Measurements from ENCODE around the gene MBOAT2.
"Not testable (repeated sequence)": the region's sequence is repeated elsewhere in the genome, so short reads cannot be mapped to it uniquely, and the experiment has no call there.

MBOAT2 gene

DNA sequence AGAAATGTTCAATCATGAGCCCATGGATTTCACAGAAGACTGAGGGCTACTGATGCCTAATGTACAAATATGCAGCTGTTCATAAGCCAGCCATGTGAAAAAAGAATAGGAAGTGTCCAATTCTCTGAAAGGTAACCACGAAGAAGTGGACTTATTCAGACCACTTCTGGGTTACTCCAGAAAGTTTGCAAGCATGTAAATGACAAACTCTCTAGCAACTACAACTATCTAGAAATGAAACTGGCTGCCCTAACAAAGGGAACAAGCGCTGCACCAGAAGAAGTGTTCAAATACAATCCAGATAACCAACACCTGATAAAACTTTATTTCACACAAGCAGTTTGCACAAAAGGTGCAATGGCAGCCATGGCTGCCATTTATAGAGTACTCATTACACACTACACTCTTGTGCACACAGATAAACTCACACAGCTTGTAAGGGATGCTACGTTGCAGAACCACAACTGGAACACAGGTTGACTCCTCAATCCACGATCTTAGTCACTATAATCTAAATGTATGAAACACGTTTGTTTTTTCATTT is 13.9 kb downstream of the MBOAT2 start:
- no peak for DNase-seq

GRCh38 chr2:8987410-8987809 is 16.1 kb downstream of the MBOAT2 start:
- DNase-seq, result no peak

- no peak for DNase-seq
Measured at GRCh38 chr2:8986327-8986976, 17.0 kb downstream of the MBOAT2 start.

GRCh38 chr2:8985561-8986326 is 17.7 kb downstream of the MBOAT2 start:
- no peak for DNase-seq

- DNase-seq, result no peak
Measured at GRCh38 chr2:8984855-8985254, 18.6 kb downstream of the MBOAT2 start.

GRCh38 chr2:8984157-8984556 is 19.3 kb downstream of the MBOAT2 start:
- no peak for DNase-seq

GRCh38 chr2:8983571-8983970 is 19.9 kb downstream of the MBOAT2 start:
- no peak for DNase-seq

DNA sequence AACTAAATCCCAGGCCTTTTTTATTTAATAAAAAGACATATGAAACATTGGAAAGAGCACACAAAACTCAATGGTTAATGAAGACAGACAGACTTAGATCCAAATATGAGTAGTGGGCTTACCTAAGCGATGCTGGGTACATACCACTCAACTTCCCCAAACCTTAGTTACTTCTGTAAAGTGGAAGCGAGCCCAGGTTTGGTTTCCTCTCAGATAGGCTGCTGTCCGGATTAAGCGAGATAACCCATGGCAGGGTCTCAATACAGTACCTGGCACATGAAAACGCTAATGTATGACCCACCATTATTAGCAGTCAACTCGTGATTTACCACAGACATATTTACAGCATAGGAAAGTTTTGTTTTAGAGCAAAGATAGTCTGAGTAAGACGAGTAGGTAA is 21.6 kb downstream of the MBOAT2 start:
- no peak for DNase-seq

DNA sequence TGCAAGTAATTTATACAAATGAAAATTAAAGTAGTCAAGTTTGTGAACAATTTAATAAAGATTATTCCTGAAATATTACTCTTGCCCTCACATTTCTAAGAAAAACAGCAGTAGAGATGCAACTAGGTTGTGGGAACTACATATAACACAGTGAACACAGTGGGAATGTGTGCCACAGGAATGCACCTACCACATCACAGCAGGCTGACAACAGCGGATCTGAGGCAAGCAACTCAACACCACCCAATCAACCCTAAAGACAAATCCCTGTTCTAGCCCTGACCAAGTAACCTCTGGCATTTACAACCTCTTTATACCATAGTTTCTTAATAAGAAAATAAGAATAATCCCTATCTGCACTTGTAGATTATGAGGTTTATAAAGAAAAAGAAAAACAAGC is 23.4 kb downstream of the MBOAT2 start:
- DNase-seq, result no peak

GRCh38 chr2:8977758-8978157 is 25.7 kb downstream of the MBOAT2 start:
- no peak for DNase-seq

- no peak for DNase-seq
Measured at GRCh38 chr2:8976442-8977259, 26.8 kb downstream of the MBOAT2 start.

- no peak for DNase-seq
Measured at GRCh38 chr2:8974016-8974415, 29.5 kb downstream of the MBOAT2 start.

- DNase-seq, result not testable (repeated sequence)
Measured at GRCh38 chr2:8973017-8973416, 30.5 kb downstream of the MBOAT2 start.

DNA sequence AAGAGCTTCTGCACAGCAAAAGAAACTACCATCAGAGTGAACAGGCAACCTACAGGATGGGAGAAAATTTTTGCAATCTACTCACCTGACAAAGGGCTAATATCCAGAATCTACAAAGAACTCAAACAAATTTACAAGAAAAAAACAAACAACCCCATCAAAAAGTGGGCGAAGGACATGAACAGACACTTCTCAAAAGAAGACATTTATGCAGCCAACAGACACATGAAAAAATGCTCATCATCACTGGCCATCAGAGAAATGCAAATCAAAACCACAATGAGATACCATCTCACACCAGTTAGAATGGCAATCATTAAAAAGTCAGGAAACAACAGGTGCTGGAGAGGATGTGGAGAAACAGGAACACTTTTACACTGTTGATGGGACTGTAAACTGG is 30.9 kb downstream of the MBOAT2 start:
- not testable (repeated sequence) for DNase-seq

DNA sequence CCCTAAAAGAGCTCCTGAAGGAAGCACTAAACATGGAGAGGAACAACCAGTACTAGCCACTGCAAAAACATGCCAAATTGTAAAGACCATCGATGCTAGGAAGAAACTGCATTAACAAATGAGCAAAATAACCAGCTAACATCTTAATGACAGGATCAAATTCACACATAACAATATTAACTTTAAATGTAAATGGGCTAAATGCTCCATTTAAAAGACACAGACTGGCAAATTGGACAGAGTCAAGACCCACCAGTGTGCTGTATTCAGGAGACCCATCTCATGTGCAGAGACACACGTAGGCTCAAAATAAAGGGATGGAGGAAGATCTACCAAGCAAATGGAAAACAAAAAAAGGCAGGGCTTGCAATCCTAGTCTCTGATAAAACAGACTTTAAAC is 34.1 kb downstream of the MBOAT2 start:
- DNase-seq, result not testable (repeated sequence)

DNA sequence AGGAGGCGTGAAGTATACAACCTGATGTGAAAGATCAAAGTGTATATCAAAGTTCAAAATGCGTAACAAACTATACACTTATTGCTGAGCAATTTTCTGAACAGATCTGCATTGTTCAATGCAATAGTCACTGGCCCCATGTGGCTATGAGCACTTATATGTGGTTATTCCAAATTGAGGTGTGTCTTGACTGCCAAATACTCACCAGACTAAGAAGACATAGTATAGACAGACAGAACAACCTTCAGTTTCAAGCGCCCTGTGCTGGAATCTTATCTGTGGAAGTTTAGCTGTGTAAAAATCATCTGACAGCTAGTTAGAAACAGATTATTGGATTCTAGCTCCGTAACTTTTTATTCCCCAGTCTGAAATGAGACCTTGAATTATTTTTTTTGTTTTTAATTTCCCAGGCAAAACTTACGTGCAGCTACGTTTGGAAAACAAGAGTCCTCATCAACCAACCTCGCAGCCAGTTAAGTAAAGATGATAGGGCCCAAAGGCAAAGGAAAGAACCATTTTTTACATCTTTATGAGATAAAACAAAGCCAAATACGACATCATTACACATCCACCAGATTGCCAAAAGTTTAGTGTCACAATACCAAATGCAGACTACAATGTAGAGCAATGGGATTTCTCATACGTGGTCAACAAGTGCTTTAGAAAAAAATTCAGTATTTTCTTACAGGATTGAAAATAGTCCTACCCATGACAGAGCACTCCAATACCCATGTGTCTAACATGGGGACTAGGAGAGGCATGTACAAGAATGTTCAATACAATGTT is 37.2 kb downstream of the MBOAT2 start:
- no peak for DNase-seq

GRCh38 chr2:8965216-8965969 is 38.1 kb downstream of the MBOAT2 start:
- no peak for DNase-seq

DNA sequence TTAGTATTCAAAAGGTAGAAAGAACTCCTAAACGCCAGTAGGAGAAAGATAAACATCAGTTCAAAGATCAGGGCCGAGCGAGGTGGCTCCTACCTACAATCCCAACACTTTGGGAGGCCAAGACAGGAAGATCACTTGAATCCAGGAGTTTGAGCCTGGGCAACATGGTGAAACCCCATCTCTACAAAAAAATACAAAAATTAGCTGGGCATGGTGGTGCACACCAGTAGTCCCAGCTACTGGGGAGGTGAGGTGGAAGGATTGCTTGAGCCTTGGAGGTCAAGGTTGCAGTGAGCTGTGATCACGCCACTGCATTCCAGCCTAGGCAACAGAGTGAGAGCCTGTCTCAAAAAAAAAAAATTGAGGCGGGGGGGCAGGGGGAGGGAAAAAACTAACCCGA is 40.6 kb downstream of the MBOAT2 start:
- DNase-seq, result no peak

GRCh38 chr2:8957628-8958027 is 45.9 kb downstream of the MBOAT2 start:
- no peak for DNase-seq

DNA sequence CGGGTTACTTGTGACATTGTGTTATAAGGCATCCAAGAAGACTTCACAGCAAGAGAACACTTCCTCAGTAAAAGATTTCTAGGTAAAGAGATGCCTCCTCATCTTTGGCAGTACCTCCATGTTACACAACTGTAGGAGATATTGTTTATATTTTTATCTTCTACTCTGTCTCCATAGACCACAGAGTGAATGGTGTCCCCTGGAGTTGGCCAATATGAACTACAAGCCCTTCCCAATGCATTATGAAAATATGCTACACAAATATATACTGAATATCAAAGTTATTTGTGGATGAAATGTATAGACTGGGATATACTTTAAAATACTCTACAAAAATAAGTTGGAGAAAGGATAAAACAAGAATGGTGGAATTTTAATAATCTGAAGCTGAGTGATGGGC is 46.7 kb downstream of the MBOAT2 start:
- DNase-seq, result no peak

DNA sequence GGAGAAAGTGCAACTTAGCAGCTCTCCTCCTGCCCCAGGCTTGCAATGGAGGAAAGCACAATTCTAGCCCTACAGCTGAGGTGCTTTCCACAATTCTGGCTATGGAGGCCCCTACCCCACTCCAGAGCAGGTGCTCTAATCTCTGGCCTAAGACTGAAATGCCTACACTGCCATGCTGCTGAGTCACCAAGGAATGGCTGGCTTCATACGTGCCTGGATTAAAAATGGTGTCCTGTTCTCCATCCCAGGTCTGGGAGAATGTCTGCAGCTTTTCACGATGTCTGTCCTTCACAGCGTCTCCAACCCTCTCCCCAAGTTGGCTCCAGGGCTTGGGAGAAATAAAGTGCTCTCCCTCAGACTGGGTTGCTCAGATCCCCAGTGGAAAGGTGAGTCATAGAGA is 48.5 kb downstream of the MBOAT2 start:
- DNase-seq, result no peak

GRCh38 chr2:8953525-8953924 is 50.0 kb downstream of the MBOAT2 start:
- no peak for DNase-seq
